AG20443 (cell line): ENCODE measurements around the gene CDCA5.
"Not testable (repeated sequence)": the region's sequence is repeated elsewhere in the genome, so short reads cannot be mapped to it uniquely, and the experiment has no call there.

Experiments used
- DNase-seq: peaks from one replicate; pipeline ENCODE4 v3.0.0; 2012; ENCODE audit warnings: low spot score, mixed read lengths

The CDCA5 gene

DNA sequence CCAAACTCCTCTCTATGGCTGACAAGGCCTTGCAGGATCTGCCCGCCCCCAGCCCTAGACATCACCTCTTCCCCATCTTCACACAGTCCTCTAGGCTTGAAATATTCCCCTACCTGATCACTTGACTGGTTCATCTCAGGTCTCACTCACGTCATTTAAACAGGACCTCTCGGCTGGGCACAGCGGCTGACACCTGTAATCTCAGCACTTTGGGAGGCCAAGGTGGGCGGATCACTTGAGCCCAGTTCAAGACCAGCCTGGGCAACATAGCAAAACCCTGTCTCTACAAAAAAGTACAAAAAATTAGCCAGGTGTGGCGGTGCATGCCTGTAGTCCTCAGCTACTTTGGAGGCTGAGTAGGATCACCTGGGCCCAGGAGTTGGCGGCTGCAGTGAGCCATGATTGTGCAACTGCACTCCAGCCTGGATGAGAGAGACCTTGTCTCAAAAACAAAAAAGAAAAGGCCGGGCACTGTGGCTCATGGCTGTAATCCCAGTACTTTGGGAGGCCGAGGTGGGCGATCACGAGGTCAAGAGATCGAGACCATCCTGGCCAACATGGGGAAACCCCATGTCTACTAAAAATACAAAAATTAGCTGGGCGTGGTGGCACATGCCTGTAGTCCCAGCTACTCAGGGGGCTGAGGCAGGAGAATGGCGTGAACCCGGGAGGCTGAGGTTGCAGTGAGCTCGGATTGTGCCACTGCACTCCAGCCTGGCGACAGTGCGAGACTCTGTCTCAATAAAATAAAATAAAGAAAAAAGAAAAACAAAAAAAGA, 35.2 kb upstream of the CDCA5 start:
- DNase-seq, result not testable (repeated sequence)

DNA sequence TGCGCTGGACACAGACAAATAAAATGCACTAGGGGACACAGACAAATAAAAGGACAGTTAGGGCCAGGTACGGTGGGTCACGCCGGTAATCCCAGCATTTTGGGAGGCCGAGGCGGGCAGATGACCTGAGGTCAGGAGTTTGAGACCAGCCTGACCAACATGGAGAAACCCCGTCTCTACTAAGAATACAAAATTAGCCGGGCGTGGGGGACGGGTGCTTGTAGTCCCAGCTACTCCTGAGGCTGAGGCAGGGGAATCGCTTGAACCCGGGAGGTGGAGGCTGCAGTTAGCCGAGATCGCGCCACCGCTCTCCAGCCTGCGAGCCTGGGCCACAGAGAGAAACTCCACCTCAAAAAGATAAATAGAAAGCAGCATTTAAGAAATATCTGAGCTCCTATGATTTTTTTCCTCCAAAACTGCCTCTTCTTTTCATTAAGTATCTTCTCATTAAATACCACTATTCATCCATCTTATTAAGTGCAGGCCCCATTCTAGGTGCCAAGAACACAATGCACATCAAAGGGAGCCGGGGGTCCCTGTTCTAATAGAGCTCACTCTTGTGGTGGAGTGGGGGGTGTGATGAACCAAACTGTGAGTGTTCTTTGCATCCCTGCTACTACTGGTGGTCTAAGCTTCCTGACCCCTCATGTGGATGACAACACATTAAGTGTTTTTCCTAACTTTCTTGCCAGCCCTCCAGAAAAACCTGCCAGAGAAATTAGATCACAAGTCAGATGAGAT, 34.4 kb upstream of the CDCA5 start:
- DNase-seq, result no peak

DNA sequence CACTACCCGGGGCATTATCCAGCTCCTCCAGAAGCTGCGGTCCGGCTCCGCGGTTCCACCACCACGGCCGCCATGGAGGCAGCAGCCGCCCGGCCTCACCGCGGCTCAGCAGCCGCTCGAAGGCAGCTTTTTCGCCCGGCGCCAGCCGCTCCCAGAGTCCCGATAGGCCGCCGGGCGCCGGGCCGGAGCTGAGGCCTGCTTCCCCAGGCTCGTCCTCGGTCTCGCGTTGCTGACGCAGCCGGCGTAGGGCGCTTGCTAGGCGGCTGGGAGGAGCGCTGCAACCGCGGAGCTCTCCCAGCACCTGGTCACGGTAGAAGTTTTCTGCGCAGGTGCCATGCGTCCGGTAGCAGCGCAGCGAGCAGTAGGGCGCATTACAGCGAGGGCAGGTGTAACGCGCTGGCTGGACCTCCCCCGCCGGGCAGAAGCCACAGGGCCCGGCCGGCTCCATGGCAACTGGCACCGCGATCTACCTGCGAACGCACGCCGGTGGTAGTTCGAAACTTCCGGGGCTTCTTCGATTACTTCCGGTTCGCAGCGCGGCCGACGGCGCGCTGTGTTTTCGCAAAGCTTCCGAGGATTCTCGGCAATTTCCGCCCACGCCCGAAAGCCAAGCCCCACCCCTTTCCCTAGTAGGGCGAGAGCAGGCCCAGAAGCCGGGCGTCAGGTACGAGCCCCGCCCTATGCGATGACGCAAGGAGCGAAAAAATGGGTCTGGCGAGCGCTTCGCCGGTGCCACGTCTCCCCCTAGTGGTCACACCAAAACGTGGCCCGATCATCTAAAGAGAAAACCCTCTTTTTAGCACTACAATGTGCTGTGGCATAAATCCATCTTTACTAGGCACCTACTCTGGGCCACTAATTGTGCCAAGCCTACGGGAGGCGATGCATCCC, 33.6 kb upstream of the CDCA5 start, which contains the start of gene ZNHIT2:
Gene ZNHIT2, minus strand, starts transcription at position 496 of the 891 bp plus-strand sequence. Its CDS starts 48 bp downstream, at position 448.
- peak; percentile 96 for DNase-seq

DNA sequence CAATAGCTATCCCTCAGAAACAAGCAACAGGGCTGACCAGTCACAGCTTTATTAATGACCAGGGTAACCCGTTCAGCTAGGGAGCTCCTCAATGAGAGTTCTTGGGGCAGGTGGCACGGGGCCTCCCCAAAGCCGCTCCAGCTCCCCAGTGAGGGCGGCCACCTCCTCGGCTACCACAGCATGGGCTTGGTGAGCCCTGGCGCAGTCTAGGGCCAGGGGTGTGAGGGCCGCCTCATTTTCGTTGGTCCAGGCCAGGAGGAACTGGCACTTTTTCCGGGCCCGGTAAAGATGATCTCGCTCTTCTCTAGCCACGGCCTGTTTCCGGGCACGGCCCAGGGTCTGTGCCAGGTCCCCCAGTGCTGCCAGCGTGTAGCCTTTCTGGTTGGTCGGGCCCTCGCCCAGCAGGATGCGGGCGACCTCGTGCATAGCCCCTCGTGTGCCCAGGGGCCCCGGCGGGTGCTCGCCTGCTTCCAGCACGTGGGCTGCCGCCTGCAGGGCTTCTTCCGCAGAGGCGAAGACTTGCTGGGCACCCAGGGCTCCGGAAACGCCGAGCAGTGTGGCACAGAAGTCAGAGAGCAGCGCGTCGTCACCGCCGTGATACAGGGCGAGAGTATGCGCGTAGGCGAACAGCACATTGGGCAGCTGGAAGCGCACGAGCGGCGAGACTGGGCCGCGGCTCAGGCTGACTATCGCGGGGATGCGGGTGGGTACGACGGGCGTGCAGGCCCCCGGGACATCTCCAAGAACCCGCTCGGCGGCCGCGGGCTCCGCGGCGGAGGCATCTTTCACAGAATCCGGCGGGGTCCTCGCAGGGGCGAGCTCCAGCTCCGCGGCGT, 32.7 kb upstream of the CDCA5 start:
- DNase-seq, result peak; percentile 53

DNA sequence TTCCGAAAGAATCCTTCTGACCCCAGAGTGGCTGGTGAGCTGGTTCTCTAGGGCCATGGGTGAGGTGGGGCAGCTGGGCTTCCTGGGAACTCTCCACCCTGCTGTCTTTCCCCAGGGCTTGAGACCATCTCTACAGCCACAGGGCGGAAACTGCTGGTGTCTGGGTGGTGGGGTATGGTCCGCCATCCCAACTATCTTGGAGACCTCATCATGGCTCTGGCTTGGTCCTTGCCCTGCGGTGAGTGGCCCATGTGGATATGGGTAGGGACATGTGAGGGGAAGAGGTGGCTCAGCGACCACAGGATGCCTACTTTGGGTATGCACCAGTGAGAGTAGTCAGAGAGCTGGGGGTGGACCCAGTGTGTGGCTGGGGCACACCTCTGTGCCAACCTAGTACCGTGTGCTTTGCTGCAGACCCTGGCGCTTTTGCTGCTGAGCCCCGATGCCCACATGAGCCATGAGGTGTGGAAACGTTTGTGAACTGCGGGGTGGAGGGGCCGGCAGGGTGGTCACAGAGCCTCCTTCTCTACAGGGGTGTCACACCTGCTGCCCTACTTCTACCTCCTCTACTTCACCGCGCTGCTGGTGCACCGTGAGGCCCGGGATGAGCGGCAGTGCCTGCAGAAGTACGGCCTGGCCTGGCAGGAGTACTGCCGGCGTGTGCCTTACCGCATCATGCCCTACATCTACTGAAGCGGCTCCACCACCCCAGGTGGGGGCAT, 31.7 kb upstream of the CDCA5 start:
- no peak for DNase-seq

DNA sequence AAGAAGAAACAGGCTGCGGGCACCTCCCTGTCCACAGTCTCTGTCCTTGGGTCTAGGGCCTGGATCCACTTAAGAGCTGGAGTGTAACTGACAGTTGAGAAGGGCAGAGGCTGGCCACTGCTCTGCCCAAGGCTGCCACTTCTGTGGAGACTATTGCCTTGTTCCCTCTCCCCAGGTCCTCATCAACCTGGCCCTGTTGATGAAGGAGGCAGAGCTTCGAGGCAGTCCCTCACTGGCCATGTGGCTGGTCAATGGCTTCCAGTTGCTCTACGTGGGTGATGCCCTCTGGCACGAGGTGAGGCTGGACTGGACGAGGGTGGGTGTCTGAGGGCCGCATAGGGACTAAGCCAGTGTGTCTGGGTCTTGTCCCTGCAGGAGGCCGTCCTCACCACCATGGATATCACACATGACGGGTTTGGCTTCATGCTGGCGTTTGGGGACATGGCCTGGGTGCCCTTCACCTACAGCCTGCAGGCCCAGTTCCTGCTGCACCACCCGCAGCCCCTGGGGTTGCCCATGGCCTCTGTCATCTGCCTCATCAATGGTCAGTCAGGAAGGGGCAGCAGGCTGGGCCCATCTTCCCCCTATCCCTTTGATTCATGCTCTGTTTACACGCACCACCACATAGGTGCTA, 30.8 kb upstream of the CDCA5 start:
- DNase-seq, result no peak

DNA sequence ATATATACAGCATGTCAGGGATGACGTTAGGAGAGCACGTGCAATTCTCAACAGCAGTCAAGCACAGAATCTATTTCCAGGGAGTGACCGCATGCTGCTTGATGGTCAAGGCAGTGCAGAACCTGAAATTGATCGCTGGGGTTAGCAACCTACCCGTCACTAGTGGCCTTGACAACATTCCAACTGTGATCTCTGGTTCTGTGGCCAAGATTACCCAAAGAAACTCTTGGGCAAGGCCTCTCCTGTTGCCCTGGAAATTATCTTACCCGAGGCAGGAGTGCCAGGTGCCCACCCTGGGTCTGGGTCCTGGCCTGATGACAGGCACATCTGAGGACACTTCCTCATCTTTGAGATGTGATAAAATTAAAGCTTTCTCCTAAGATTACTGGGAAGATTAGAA, 30.0 kb upstream of the CDCA5 start:
- DNase-seq, result no peak

DNA sequence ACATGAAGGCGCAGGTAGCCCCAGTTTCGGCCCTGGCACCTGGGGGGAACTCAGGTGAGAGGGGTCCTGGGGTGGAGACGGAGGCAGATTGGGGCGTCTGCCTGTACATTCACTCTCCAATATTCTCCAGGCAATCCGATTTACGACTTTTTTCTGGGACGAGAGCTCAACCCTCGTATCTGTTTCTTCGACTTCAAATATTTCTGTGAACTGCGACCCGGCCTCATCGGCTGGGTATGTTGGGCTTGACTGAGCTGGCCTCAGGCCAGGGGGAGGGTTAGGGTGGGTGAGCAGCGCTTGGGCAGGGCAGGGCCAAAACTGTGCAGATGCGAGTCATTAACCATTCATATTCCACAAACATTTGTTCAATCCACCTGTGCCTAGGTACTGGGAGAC, 29.5 kb upstream of the CDCA5 start:
- DNase-seq, result no peak

DNA sequence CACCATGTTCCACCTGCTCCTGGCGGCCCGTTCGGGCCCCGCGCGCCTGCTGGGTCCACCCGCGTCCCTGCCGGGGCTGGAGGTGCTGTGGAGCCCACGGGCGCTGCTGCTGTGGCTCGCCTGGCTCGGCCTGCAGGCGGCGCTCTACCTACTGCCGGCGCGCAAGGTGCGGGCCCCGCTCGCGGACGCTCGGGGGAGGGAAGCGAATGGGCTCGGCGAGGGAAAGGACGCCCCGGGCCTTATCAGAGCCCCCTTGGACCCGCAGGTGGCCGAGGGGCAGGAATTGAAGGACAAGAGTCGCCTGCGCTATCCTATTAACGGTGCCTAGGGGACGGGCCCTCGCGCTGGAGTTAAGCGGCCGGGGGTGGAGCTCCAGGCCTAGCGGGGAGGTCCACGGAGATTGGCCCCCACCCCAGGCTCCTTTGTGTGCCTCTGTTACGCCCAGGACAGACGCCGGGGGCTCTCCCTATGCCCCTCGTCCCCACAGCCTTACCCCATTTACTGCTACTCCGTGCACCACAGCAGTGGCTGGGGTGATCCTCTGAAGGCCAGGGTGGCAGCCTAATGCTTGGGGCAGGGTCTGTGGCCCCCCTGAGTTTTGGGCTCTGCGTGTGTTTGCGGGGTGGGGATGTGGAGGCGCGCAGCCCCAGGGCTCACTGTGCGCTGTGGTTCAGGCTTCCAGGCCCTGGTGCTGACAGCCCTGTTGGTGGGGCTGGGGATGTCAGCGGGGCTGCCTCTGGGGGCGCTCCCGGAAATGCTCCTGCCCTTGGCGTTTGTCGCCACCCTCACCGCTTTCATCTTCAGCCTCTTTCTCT, 28.9 kb upstream of the CDCA5 start:
- peak; percentile 75 for DNase-seq

DNA sequence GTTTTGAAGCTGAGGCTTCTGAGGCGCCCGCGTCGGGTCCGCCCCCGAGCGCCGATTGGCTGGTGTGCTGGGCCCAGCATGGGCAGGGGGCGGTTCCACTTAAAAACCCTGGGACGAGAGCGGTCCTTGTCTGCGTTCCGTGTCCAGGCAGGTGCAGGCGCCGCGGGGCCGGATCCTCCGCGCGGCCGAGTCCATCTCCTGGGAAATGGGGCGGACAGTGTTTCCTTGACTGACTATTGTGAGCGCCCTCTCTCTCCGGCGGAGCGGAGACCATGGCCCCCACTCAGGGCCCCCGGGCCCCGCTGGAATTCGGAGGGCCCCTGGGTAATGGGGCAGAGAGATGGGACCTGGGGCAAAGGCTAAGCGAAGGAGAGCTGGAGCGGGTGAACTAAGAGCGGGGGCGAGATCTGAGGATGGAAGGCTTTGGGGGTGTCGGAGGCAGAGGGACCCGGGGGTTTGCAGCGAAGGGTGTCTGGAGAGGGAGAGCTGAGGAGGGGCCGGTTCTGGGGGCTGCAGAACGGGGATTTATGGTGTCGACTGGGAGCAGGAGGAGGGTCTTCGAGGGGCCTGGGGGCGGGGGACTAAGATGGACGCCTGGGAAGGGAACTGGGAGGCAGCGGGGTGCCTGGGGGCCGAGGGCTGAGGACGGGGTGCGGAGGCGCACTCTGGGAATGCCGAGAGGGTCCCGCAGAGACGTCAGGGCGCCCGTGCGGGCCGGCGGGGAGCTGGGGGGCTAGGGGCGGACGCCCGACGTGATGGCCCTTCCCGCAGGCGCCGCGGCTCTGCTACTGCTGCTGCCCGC, 28.1 kb upstream of the CDCA5 start, which contains the start of gene TM7SF2:
Gene TM7SF2, plus strand, starts transcription at position 129 of the 802 bp plus-strand sequence. Its CDS starts 144 bp downstream, at position 273.
- DNase-seq, result peak; percentile 96

DNA sequence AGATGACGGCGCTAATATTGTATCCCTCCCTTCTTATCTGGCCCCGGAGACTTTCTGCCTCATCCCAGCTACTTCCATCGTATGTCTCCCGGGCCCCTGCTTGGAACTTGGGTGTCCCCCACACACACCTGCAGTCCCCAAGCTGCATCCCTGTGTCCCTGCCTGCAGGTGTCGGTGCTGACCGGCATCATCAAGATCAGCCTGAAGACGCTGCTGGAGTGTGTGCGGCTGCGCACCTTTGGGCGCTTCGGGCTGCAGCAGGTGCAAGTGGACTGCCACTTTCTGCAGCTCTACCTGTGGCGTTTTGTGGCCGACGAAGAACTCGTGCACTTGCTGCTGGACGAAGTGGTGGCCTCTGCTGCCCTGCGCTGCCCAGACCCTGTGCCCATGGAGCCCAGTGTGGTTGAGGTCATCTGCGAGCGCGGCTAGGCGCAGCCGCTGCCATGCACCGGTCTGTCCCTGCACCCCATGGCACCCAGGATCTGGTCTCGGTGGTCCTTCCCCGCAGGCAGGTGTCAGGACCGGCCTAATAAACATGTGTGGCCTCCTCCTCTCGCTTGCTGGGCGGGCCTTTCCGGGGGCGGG, 27.4 kb upstream of the CDCA5 start:
- DNase-seq, result no peak

DNA sequence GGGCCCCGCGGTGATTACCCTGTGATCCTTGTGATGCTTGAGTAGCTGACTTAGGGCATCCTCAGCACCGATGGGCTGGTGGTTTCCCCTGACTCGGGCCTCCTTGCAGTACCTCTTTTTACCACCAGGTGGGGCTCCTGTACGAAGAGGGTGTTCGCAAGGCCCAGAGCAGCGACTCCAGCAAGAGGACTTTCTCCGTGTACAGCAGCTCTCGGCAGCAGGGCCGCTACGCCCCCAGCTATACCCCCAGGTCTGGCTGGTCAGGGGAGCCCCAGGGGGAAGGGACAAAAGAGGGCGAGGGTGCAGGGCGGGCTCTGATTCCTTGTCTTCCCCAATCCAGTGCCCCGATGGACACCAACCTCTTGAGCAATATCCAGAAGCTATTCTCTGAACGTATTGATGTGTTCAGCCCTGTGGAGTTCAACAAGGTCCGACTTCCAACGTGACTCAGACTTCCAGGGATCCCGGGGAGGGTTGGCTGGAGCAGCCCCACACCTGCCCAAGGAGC, 26.6 kb upstream of the CDCA5 start:
- peak; percentile 91 for DNase-seq

DNA sequence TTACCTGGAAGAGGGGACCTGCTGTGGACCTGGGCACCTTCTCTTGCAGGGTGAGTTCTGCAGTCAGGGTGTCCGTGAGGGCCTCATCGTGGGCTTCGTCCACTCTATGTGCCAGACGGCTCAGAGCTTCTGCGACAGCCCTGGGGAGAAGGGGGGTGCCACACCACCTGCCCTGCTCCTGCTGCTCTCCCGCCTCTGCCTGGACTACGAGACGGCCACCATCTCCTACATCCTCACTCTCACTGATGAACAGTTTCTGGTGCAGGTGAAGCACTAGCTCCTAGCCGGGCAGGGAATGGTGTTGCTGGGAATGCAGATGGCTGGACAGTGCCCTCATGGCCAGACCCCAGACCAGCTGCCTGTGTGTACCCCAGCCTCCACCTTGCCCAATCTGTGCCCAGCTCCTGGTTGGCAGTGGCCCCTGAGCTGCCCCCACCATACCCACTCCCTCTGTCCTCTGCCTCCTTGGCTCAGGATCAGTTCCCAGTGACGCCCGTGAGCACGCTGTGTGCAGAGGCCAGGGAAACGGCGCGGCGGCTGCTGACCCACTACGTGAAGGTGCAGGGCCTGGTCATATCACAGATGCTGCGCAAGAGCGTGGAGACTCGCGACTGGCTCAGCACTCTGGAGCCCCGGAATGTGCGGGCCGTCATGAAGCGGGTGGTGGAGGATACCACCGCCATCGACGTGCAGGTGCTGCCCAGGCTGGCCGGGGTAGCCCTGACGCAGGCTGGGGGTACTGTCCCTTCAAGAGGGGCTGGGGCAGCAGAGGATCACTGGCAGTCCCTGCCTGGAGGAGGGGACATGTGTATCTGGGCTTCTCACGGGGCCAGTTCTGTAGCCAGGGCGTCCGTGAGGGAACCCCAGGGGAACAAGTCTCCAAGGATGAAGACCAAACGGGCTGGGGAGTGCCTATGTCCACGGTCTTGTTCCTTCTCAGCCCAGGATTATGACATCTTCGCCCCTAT, 25.7 kb upstream of the CDCA5 start:
- no peak for DNase-seq

DNA sequence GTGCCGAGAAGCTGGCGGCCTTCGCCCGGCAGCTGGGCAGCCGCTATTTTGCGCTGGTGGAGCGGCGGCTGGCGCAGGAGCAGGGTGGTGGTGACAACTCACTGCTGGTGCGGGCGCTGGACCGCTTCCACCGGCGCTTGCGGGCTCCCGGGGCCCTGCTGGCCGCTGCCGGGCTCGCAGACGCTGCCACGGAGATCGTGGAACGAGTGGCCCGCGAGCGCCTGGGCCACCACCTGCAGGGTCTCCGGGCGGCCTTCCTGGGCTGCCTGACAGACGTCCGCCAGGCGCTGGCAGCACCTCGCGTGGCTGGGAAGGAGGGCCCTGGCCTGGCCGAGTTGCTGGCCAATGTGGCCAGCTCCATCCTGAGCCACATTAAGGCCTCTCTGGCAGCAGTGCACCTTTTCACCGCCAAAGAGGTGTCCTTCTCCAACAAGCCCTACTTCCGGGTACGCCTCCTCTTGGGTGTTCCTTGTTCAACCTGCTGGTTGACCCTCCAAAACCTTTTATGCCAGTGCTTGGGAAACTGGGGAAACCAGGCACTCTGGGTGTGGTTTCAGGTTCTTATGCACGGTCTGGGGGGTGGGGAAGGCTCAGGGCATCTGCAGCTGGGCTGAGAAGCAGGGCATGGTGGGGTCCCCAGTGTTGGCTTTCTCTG, 24.8 kb upstream of the CDCA5 start:
- no peak for DNase-seq

DNA sequence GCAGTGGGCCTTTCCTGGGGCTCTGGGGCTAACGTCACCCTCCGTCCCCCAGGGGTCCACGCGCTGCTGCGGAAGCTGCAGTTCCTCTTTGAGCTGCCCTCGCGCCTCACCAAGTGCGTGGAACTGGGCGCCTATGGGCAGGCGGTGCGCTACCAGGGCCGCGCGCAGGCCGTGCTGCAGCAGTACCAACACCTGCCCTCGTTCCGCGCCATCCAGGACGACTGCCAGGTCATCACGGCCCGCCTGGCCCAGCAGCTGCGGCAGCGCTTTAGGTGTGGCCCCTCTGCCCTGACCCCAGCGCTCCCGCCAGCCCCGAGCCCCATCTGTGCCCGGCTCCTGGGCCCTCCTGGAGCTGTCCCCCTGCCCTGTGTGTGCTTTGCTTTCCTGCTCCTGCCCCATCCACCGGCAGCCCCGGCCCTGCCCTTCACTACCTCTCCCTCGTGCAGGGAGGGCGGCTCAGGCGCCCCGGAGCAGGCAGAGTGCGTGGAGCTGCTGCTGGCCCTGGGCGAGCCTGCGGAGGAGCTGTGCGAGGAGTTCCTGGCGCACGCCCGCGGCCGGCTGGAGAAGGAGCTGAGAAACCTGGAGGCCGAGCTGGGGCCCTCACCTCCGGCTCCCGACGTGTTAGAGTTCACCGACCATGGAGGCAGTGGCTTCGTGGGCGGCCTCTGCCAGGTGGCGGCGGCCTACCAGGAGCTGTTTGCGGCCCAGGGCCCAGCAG, 24.1 kb upstream of the CDCA5 start:
- no peak for DNase-seq
